Measurements from ENCODE around the gene C4orf33. TPM values are rescaled to one million over a fixed set of nuclear protein-coding genes. Genes with fewer than 3 reads are reported as not detected.

Gene C4orf33
- polyA plus RNA-seq, 1 donor from 2014 or later: 42.2 TPM

GRCh38 chr4:129092631-129093190, 3.2 kb upstream of the C4orf33 start:
- Histone ChIP-seq H3K9me3 (ENCODE audit: low read length) (no peaks in the 10 kb centered on the region), H4K20me1 (ENCODE audit: insufficient read depth) (no peaks in the 10 kb centered on the region), H3K9me2 (ENCODE audit: insufficient read depth, low read length) (no peaks in the 10 kb centered on the region), H3K4me2 (ENCODE audit: low read length) (peak overlapping the region; percentile 90), H3K4me3 (ENCODE audit: low read length) (peak overlapping the region; percentile 83), H3K36me3 (ENCODE audit: insufficient read depth, low read length) (no peaks in the 10 kb centered on the region), H3K27ac (ENCODE audit: low read length) (peak overlapping the region; percentile 85), H3K9ac (ENCODE audit: low read length) (peak overlapping the region; percentile 78), H3K27me3 (ENCODE audit: insufficient read depth, low read depth, low read length) (no peaks in the 10 kb centered on the region), H2AFZ (ENCODE audit: low read depth, low read length) (peak overlapping the region; percentile 65), H3F3A (ENCODE audit: insufficient read depth, low read length, poor library complexity, severe bottlenecking) (no peaks in the 10 kb centered on the region), H3K79me2 (replicated peaks; ENCODE audit: insufficient read depth, low read length) (peaks cover 34% of the 10 kb centered on the region)
- TF ChIP-seq RAD21 (conservative IDR thresholded peaks at IDR 0.05) (no peak), SMC3 (conservative IDR thresholded peaks at IDR 0.05; ENCODE audit: poor library complexity) (no peak), TAF1 (IDR thresholded peaks at IDR 0.05; ENCODE audit: low read depth) (no peak), EP300 (conservative IDR thresholded peaks at IDR 0.05; ENCODE audit: poor library complexity, severe bottlenecking) (no peak), REST (IDR thresholded peaks at IDR 0.05; ENCODE audit: borderline replicate concordance) (no peak), EZH2 (IDR thresholded peaks at IDR 0.05; ENCODE audit: borderline replicate concordance, insufficient read depth, low read length, poor library complexity, severe bottlenecking) (no peak), CTCF (IDR thresholded peaks at IDR 0.05; ENCODE audit: poor library complexity, severe bottlenecking) (no peak), MXI1 (conservative IDR thresholded peaks at IDR 0.05; ENCODE audit: poor library complexity, severe bottlenecking) (no peak), POLR2AphosphoS5 (IDR thresholded peaks at IDR 0.05) (no peak)

GRCh38 chr4:129093191-129093920, 2.6 kb upstream of the C4orf33 start, which contains the start of gene SCLT1:
SCLT1 (minus strand) TSS chr4:129093539; CDS start chr4:129093103, 436 bp downstream.
- Histone ChIP-seq H4K20me1 (ENCODE audit: insufficient read depth) (no peaks in the 10 kb centered on the region), H3K4me3 (ENCODE audit: low read length) (peak within 1 kb of the TSS; percentile 83), H3K79me2 (replicated peaks; ENCODE audit: insufficient read depth, low read length) (peaks cover 28% of the 10 kb centered on the region), H3F3A (ENCODE audit: insufficient read depth, low read length, poor library complexity, severe bottlenecking) (no peaks in the 10 kb centered on the region), H3K27me3 (ENCODE audit: insufficient read depth, low read depth, low read length) (no peaks in the 10 kb centered on the region), H3K9ac (ENCODE audit: low read length) (peak within 1 kb of the TSS; percentile 78), H3K4me2 (ENCODE audit: low read length) (peak within 1 kb of the TSS; percentile 90), H3K27ac (ENCODE audit: low read length) (peak within 1 kb of the TSS; percentile 85), H3K9me2 (ENCODE audit: insufficient read depth, low read length) (no peaks in the 10 kb centered on the region), H2AFZ (ENCODE audit: low read depth, low read length) (peak within 1 kb of the TSS; percentile 65), H3K9me3 (ENCODE audit: low read length) (no peaks in the 10 kb centered on the region), H3K36me3 (ENCODE audit: insufficient read depth, low read length) (no peaks in the 10 kb centered on the region)
- peak; percentile 56 for TF ChIP-seq REST (IDR thresholded peaks at IDR 0.05; ENCODE audit: borderline replicate concordance)
- TF ChIP-seq RAD21 (conservative IDR thresholded peaks at IDR 0.05): peak; percentile 0
- peak; percentile 92 for TF ChIP-seq MXI1 (conservative IDR thresholded peaks at IDR 0.05; ENCODE audit: poor library complexity, severe bottlenecking)
- TF ChIP-seq TAF1 (IDR thresholded peaks at IDR 0.05; ENCODE audit: low read depth): peak; percentile 69
- TF ChIP-seq EP300 (conservative IDR thresholded peaks at IDR 0.05; ENCODE audit: poor library complexity, severe bottlenecking): peak; percentile 60
- TF ChIP-seq POLR2AphosphoS5 (IDR thresholded peaks at IDR 0.05): peak; percentile 74
- TF ChIP-seq EZH2 (IDR thresholded peaks at IDR 0.05; ENCODE audit: borderline replicate concordance, insufficient read depth, low read length, poor library complexity, severe bottlenecking): no peak
- peak; percentile 58 for TF ChIP-seq SMC3 (conservative IDR thresholded peaks at IDR 0.05; ENCODE audit: poor library complexity)
- TF ChIP-seq CTCF (IDR thresholded peaks at IDR 0.05; ENCODE audit: poor library complexity, severe bottlenecking): no peak
